GM12878 (cell line): ENCODE results near the gene PMM1.

Source experiments
- BACH1 ChIP-seq: fragments of 450-650 bp; IDR thresholded peaks from 2 replicates; pipeline ENCODE4 v1.6.1; 2017; ENCODE audit warnings: mild to moderate bottlenecking, borderline replicate concordance
- EZH2 ChIP-seq: IDR thresholded peaks from 2 replicates; pipeline ENCODE4 v1.6.1; 2012; ENCODE audit warnings: low read depth, mild to moderate bottlenecking, control low read depth, inconsistent platforms, low read length, borderline replicate concordance; ENCODE audit not compliant: control insufficient read depth
- HCFC1 ChIP-seq: fragments of 150-350 bp; IDR thresholded peaks from 2 replicates; pipeline ENCODE4 v1.6.1; 2014; ENCODE audit warnings: low read length
- MXI1 ChIP-seq: fragments of 150-350 bp; IDR thresholded peaks from 2 replicates; pipeline ENCODE4 v1.6.1; 2011; ENCODE audit warnings: low read depth, mild to moderate bottlenecking, inconsistent platforms, low read length, improper control_type of control experiment
- POLR2A ChIP-seq: IDR thresholded peaks from 2 replicates; pipeline ENCODE4 v1.6.1; 2011; ENCODE audit warnings: low read depth, mild to moderate bottlenecking, low read length
- TF ChIP-seq, protein P1 (sequence below), 3 experiments: IDR thresholded peaks in 2 of 3; conservative IDR thresholded peaks in 1 of 3; 2 replicates each; pipeline ENCODE4 v1.5.1; 2011; ENCODE audit warnings: low read depth in 3 of 3, low read length in 3 of 3, mild to moderate bottlenecking in 3 of 3, control low read depth in 2 of 3, moderate library complexity in 2 of 3, inconsistent platforms in 1 of 3, mixed read lengths in 1 of 3; ENCODE audit not compliant: control insufficient read depth in 2 of 3, insufficient read depth in 1 of 3; ENCODE audit errors: extremely low read depth in 1 of 3

DNA sequence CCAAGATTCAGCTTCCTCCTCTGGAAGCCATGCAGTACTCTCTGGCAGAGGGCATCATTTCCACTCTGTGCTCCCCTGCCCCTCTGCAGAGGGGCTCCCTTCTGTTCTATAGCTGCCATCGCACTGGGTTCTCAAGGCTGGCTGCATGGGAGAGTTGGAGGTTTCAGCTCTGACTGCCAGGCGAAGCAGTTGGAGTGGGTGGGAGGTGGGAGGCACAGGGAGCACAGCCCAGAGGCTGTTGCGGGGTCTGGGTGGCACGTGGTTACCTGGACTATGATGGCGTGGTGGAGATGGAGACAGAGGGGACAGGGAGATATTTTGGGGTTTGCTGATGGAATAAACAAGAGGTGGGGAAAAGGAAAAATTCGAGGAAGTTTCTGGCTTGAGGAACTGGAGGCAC lies 4.8 kb downstream of the PMM1 start:
- TF ChIP-seq EZH2 (no peak), POLR2A (no peak), HCFC1 (no peak), BACH1 (no peak), MXI1 (no peak)
- TF ChIP-seq, protein P1, sequence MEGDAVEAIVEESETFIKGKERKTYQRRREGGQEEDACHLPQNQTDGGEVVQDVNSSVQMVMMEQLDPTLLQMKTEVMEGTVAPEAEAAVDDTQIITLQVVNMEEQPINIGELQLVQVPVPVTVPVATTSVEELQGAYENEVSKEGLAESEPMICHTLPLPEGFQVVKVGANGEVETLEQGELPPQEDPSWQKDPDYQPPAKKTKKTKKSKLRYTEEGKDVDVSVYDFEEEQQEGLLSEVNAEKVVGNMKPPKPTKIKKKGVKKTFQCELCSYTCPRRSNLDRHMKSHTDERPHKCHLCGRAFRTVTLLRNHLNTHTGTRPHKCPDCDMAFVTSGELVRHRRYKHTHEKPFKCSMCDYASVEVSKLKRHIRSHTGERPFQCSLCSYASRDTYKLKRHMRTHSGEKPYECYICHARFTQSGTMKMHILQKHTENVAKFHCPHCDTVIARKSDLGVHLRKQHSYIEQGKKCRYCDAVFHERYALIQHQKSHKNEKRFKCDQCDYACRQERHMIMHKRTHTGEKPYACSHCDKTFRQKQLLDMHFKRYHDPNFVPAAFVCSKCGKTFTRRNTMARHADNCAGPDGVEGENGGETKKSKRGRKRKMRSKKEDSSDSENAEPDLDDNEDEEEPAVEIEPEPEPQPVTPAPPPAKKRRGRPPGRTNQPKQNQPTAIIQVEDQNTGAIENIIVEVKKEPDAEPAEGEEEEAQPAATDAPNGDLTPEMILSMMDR (IDR thresholded peaks at IDR 0.05 in 2 of 3, conservative IDR thresholded peaks at IDR 0.05 in 1 of 3; ENCODE audit: control insufficient read depth in 2 of 3, extremely low read depth in 1 of 3, insufficient read depth in 1 of 3, low read depth in 3 of 3, low read length in 3 of 3), result no peak
